Activated T-helper 1 cell treated with anti-CD3 and anti-CD28 coated beads, Interleukin-2, amount 50 U/mL, for 16 hours (primary cell): ENCODE results near the gene CAPS.

Source experiments
- DNase-seq, 2 donors: peaks; one replicate each; pipeline ENCODE4 v3.0.0-alpha.2; 2020; ENCODE audit warnings: low read depth in 1 of 2, low spot score in 1 of 2

The CAPS gene

DNA sequence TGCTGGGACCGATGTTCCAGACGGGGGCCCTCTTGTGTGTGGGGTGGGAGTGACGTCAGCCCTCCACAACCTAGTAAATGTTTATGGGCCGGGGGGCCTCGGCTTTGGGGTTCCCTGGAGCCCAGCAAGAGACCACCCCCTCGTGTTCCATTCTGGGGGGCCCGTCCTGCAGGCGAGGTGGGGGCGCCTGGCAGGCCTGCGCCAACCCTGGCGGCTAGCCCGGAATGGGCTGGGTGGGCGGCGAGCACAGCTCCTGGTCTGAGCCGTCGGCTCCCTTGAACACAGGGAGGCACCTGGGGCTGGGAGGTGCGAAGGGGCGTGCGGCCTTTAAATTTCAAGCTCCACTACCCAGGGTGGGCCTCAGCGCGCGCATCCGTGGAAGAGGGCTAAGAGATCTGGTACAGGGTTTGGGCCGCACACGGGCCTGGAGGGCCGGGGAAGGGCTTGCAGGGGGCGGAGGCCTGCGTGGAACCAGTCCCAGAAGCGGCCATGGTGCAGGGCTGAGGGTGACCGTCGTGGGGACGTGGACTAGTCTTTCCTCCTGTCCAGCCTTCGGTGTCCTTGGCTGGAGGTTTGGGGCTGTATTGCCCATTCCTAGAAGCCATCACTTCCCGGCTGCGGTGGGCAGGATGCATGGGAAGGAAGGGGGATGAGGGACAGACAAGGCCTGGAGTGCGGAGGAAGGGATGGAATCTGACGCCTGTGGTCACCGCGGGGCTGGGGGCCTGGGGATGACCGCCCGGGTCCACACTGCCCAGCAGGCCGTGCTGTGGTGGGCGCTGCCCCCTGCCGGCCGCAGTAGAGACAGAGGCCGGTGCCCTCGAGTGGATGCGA lies 21.9 kb upstream of the CAPS start:
- DNase-seq: no peak

DNA sequence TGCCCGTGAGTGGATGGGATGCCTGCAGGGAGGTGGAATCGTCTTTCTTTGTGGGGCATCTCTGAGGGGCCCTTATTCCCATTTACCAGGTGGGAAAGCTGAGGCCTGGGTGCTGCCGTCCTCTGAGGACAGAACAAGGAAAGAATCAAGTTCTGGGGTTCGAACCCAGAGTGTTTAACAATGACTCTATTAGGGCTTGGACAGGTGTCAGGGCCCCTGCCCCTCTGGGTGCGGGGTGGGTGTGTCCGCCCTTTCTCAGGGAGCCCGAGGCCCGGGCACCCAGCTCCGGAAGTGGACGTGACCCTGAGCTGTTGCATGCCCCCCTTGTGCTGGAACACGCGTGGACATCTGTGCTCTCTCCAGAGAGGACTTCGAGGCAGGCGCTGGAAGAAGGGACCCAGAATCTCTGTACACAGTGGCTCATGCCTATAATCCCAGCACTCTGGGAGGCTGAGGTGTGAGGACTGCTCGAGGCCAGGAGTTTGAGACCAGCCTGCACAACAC lies 21.2 kb upstream of the CAPS start:
- DNase-seq: no peak

DNA sequence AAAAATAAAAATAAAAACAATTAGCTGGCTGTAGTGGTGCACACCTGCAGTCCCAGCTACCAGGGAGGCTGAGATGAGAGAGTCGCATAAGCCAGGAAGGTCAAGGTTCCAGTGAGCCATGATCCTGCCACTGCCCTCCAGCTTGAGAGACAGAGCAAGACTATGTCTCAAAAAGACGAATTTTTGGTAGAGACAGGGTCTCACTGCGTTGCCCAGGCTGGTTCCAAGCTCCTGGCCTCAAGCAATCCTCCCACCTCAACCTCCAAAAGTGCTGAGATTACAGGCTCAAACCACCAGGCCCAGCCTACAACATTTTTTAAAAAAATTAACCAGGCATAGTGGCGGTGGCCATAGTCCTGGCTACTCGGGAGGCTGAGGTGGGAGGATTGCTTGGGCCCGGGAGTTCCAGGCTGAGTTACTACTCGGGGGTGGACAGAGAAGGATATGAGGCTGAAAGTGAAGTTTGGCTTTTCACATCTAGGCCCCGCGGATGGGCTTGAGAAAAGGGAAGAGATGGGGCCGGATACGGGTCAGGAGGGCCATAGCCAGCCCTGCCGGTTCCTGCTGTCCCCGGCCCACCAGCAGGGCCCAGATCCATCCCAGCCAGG lies 20.7 kb upstream of the CAPS start:
- DNase-seq: no peak

DNA sequence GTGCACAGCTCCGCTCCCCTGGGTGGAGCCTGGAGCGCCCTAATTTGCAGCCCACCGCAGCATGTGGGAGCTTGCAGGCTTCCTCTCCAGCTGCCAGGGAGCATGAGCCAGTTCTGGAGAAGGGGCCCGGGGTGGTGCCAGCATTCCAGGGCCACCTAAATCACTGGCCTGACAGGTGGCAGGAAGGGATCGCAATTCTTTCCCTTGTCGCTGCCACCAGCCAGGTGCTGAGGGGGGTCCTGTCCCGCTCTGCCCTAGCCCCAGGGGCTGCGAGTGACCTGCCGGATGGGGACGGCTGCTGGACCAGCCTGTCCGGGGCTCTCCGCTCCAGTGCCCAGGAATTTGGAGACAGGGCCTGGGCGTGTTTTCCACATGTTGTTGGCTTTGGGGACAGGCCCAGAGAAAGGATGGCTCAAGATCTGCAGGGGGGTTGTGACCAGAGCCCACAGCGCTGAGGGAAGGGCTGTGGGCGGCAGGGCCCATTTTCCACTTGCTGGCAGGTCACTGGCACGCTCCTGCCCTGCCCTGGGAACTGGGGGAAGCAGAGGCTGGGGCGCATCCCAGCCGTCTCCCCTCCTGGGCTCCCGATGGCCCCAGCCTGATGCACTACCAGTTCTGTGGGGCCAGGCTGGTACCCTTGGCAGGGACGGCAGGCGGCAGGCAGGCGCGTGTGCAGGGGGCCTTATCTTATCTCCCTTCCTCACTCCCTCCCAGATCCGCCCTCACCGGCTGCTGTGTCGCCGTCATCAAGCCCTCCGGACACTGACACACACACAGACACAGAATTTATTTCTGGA lies 19.9 kb upstream of the CAPS start:
- no peak for DNase-seq

DNA sequence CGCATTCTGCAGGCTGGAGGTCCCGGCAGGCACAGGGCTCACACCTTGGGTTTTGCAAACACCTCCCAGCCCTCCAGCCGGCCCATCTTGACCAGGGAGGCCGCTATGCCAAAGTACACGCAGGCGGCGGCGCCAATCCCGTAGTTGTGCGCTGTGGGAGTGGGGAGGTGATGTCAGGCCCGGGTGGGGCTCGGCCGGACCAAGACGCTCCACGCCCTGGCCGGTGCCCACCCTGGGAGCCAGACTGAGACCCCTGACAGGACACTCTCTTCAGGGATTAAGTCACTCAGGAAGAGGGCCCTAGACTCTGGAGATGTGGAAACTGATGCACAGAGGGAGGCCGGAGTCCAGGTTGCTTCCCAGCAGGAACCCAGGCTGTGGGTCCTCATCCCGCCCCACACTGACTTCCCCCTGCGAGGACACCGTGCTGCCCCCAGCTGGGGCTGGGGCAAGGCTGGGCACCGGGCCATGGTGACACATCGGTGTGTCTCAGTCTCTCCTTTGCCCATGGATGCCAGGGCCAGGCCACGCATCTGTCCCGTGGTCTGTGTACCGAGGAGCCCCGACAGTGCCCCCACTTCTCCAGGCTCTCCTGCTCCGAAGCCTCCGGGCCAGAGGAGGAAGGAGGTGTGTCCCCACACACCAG lies 19.2 kb upstream of the CAPS start:
- DNase-seq: no peak

DNA sequence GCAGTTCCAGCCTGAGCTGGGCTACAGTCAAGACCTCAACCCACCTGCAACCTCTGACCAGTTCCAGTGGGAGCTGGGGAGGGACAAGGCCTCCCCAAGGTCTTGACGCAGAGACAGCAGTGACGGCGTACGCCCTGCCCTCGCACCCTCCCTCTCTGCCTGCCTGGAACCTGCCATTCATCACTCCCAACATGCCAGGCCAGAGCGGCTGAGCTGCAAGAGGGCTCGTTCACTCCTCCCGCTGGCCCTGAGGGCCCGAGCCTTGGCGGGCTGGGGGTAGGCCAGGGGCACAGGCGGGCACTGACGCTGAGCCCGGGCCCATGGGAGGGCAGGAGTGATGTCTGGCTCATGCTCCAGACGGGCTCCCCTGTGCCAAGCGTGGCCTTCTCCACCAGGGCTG lies 18.6 kb upstream of the CAPS start:
- no peak for DNase-seq

DNA sequence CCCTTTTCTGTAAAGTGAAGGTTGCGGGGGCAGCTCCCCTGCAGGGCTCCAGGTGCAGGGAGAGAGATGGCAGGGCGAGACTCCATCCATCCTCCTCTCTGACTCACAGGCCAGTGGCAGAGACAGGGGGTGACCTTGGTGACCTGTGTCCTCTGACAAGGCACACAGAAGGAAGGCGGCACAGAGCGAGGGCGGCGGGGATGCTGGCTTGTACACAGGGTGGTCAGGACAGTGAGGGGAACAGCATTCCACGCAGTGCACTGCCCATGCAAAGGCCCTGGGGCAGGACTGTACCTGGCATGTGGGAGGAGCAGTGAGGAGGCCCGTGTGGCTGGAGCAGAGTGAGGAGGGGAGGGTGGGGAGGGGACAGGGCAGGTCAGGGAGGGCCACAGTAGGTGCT lies 18.2 kb upstream of the CAPS start:
- DNase-seq: no peak

DNA sequence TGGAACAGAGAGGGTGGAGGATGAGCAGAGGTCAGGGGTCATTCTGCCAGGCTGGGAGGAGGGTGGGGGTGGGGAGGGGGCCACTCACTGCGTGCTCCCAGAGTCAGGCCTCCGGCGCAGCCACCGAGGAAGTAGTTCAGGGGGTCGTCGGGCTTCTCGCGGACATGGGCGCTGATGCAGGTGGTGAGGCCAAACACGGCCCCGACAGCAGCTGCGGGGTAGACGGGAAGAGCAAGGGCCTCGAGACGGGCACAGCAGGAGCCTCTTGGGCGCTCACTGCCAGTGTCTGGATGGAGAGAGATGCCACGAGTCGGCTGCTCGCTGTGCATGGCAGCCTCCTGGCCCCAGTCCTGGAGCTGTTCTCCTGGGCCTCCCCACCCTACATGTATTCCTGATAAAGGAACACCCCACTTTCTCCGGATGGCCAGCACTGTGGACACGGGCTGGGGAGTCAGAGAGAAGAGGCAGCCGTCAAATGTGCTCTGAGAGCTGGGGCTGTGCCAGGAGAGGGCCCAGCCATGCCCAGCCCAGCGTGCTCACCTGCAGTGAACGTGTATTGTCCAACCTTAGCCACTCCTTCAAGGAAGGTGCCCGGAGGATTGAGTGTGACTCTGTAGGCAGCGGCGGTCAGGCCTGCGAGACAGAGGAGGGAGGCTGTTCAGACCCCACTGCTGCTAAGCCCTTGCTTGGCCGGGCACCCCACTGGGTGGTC lies 17.5 kb upstream of the CAPS start:
- DNase-seq: no peak

DNA sequence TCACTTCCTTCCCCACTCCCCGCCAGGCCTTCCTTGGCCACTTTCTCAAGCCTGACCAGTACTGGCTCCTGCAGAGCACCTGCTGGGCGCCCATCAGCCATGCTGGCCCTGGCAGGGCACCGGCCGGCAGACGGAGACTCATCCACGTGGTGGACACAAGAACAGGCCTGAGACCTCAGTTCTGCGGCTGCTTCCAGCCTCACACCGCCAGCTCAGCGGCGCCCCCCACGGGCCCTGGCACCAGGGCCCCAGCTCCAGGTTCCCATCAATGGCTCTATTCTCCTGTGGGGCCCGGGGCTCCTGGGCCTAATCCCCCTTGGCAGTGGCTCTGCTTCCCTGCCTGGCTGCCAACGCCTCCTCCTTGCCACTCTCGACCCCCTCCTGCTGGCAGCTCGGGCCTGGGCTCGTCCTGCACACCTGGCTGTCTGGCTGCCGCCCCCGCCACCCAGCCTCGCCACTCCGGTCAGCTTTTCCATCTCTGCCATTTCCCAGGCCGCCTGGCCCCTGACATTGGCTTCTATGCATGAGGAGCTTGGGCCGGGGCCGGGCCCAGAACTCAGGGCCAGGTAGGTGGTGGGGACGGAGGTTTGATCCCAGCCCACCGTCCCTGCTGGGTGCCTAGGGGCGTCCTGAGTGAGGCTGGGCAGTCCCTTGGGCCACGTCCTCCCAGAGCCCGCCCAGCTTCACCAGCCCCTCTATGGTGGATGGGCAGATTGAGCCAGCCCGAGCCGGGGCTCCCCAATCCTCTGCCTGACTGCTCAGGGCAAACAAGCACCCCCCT lies 16.7 kb upstream of the CAPS start:
- no peak for DNase-seq

DNA sequence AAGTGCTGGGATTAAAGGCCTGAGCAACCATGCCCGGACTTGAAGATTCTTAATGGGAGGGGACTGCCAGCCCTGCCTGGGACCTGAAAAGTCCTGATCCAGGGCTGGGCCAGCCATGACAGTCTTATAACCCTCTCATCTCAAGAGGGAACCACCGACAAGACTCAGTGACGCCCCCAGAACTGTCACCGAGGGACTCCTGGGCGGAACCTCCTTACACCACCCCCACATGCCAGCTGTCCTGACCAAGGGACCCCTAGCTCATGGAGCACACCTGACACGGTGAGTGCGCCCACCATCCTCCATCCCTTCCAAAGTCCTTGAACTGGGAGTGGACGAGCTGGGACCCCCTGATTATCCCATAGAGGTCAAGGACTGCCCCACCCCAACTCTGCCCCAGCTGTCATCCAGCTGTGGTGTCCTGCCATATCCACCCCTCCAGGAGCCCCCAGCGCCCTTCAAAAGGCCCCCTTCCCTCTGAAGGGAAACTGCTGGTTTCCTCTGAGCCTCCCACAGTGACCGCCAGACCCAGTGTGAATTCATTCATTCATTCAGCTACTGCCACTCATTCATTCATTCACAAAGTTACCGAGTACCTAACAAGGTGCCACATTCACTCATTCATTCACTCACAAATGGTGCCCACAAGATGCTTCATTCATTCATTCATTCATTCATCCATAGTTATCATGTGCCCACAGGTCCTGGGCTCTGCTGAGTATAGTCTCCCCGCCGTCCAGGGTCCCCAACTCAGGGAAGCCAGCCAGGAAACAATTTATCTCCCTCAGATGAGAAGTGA lies 14.1 kb upstream of the CAPS start:
- no peak for DNase-seq

DNA sequence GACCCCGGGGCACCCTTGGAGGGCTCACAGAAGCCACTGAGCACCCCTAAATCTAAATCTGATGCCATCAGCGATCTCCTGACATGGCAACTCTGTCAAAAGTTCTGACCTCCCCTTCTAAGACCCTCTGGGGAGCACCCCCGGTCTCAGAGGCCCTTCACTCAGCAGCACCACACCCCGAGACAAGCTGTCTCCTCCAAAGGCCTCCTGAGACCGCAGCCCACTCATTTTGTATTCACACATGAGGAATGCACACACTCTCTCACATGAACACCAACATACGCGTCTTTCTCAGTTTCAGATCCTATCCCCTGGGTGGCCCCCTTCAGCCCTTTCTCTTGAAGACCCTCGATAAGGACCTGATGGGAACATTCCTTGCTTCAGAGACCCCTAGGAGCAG lies 13.1 kb upstream of the CAPS start:
- no peak for DNase-seq

DNA sequence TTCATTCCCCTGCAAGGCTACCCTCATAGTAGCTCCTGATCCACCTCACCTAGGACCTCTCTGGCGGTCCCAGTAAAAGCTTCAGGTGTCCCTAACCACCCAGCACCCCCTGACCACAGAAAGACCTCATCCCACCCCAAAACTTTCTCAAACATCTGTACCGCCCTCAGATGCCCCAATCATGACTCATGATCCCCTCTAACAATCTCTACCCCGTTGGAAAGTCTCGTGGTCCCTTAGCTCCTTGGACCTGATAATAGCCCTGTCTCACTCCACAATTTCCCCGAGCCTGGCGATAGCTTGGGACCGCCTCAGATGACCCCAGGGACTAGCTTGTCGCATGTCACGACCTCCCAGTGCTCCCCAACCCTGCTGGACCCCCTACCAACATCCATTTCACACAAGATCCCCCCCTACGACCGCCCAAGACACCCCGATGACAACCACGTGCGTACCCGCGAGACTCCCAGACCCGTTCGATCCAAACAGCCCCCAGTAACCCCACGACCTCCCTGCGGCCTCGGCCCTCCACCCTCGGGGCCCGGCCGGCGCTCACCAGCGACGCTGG lies 10.9 kb upstream of the CAPS start:
- DNase-seq: no peak

DNA sequence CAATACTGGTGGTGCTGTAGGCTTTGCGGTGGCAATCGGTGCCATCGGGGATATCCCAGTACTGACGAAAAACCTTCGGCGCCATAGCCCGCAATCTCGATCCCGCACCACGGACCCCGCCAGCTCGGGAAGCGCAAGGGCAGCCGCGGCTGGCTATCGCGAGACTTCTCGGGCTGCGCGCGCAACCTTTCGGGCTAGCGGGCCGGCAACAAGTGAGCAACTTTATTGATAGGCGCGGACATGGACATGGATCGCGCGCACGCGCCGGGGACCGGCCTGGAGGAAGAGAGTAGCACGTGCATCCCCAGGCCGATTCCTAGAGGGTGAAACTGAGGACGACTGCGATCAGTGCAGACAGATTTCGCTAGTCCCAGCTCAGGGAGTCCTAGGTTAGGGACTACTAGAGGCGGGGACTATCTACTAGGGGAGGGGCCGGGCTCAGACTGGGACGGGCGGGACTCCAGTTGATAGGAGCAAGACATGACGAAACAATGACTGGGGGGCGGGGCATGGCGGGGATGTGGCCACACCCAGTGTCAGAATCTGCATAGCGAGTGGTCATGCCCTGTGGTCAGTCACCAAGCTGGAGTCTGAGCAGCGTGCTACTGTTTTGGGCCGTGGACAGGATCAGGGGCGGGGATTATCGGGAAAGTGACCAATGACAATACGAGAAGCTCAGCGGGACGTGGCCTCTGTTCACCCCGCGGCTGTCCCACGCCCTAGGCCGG lies 10.3 kb upstream of the CAPS start, which contains the start of gene NDUFA11:
Gene NDUFA11, minus strand, starts transcription at position 167 of the 728 bp plus-strand sequence. Its CDS starts 82 bp downstream, at position 85.
- DNase-seq: peak; percentile 94 to 96

DNA sequence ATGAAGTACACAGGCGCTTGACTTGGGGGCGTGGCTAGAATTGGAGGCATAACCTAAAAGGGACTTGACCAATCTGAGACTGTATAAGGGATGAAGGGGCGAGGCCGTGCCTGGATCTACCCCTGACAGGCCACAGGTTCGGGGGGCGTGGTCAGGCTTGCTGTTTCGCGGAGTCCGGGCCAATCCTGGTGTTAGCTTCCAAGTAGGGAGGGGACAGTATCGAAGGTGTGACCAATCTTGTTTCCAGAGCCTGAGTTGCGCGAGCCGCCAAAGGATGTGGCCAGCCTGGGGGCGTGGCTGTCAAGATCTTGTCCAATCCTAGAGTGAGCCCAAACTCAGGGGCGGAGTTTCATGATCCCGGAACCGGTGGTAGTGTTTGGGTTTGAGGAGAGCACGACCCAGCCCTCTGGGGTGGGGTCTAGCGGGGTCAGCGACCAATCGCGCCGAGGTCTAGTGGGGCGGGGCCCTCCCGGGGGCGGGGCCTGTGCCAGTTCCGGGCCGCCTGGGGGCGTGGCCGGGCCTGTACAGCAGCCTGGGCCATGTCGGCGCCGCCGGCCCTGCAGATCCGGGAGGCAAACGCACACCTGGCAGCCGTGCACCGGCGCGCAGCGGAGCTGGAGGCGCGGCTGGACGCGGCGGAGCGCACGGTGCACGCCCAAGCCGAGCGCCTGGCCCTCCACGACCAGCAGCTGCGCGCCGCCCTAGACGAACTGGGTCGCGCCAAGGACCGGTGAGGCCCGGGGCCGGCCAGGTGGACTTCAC lies 9.5 kb upstream of the CAPS start, which contains the start of gene VMAC:
Gene VMAC, plus strand, starts transcription at position 521 of the 762 bp plus-strand sequence. Its CDS starts 19 bp downstream, at position 540.
- DNase-seq: peak; percentile 99 to 100

DNA sequence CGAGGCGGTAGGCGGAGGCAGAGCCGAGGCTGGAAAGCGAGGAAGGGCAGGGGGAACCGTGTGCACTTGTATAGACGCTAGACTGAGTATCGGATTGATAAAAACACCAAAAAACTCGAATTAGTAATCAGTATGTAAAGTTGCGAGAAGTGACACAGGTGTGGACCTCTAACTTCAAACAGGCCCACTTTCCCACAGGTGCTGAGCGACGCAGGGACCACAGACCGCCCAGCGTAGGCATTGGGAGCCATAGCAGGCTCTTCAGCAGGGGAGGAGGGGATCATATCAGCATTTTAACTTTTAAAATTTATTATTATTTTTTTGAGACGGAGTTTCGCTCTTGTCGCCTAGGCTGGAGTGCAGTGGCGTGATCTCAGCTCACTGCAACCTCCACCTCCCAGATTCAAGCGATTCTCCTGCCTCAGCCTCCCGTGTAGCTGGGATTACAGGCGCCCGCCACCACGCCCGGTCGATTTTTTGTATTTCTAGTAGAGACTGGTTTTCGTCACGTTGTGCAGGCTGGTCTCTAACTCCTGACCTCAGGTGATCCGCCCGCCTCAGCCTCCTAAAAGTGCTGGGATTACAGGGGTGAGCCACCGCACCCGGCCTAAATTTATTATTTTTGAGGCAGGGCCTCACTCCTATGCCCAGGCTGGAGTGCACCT lies 8.8 kb upstream of the CAPS start:
- DNase-seq: no peak

DNA sequence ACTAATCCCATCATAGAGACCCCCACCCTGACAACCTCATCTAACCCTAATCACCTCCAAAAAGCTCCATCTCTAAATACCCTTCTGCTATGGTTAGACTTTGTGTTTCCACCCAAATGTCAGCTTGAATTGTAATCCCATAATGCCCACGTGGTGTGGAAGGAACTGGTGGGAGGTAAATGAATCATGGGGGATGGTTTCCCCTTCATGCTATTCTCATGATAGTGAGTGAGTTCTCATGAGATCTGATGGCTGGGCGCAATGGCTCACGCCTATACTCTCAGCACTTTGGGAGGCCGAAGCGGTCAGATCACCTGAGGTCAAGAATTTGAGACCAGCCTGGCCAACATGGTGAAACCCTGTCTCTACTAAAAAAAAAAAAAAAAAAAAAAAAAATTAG lies 6.8 kb upstream of the CAPS start:
- DNase-seq: no peak
